GM10266 (cell line): ENCODE data around the gene IGFBP1.

ENCODE experiments used
- DNase-seq: peaks from one replicate; pipeline ENCODE4 v3.0.0; 2012; ENCODE audit errors: extremely low spot score
- TF ChIP-seq, protein P1 (sequence below): IDR thresholded peaks from 2 replicates; pipeline ENCODE4 v1.5.1; 2012; ENCODE audit warnings: mild to moderate bottlenecking, low read depth; ENCODE audit not compliant: control insufficient read depth, insufficient read depth; ENCODE audit errors: missing control alignments

Gene IGFBP1

GRCh38 chr7:45867471-45867870 lies 20.8 kb upstream of the IGFBP1 start:
- no peak for DNase-seq
- TF ChIP-seq, protein P1, sequence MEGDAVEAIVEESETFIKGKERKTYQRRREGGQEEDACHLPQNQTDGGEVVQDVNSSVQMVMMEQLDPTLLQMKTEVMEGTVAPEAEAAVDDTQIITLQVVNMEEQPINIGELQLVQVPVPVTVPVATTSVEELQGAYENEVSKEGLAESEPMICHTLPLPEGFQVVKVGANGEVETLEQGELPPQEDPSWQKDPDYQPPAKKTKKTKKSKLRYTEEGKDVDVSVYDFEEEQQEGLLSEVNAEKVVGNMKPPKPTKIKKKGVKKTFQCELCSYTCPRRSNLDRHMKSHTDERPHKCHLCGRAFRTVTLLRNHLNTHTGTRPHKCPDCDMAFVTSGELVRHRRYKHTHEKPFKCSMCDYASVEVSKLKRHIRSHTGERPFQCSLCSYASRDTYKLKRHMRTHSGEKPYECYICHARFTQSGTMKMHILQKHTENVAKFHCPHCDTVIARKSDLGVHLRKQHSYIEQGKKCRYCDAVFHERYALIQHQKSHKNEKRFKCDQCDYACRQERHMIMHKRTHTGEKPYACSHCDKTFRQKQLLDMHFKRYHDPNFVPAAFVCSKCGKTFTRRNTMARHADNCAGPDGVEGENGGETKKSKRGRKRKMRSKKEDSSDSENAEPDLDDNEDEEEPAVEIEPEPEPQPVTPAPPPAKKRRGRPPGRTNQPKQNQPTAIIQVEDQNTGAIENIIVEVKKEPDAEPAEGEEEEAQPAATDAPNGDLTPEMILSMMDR: no peak

DNA sequence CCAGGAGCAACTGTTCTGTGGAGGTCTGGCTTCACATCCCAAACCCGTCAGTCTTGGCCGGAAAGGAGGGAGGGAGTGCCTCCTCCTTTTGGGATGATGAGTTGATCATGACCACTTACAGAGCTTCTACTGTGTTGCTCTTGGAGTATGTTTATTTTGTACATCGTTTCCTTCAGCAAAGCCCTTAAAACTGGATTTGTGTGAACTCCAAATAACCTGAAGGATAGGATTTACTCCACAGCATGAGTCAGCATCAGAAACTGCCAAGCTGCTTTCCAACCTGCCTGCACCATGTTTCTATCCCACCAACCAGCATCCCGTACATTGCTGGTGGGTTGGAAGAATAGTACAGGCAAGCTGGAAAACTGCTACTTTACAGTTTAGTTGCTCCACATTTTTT lies 18.9 kb upstream of the IGFBP1 start:
- no peak for DNase-seq
- TF ChIP-seq, protein P1: no peak

- DNase-seq: no peak
Observed at GRCh38 chr7:45872116-45873034, 15.9 kb upstream of the IGFBP1 start.

DNA sequence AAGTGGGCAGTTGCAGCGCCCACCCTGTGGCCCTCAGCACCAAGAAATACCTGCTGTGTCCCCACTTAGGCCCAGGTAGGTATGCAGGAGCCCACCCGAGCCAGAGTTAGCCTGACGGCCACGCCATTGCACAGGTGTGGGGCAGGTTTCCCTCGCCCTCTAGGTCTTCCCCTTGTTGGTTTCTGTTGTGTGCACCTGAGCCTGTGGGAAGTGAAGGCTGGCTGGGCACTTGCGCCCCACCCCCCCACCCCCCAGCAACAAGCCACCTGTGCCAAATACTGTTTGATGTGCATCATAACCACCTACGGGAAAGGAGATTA lies 15.3 kb upstream of the IGFBP1 start, which contains the start of gene CCDC201:
TSS of gene CCDC201 (minus strand) at position 48 of the 320 bp plus-strand sequence. CDS start 75 bp downstream, outside the sequence.
- DNase-seq: no peak
- TF ChIP-seq, protein P1: no peak

More at GRCh38 chr7:45872116-45873034, 15.9 kb upstream of the IGFBP1 start:
- TF ChIP-seq, protein P1: peak; percentile 62

DNA sequence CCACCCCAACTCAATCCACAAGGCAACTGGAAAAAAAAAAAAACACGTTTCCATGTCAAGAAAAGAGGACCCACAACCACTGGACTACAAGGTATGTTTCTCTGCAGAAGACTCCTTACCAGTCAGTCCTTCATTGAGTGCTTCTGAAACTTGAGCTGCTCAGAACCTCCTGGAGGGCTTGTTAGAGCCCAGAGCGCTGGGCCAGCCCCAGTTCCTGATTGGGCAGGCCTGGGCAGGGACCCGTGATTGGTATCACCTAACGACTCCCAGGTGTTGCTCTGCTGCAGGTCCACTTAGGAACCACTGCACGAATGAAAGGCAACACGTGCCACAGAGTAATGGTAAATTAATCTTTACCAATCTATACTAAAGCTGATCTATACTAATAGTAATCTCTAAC lies 14.9 kb upstream of the IGFBP1 start:
- TF ChIP-seq, protein P1: no peak
- DNase-seq: no peak

DNA sequence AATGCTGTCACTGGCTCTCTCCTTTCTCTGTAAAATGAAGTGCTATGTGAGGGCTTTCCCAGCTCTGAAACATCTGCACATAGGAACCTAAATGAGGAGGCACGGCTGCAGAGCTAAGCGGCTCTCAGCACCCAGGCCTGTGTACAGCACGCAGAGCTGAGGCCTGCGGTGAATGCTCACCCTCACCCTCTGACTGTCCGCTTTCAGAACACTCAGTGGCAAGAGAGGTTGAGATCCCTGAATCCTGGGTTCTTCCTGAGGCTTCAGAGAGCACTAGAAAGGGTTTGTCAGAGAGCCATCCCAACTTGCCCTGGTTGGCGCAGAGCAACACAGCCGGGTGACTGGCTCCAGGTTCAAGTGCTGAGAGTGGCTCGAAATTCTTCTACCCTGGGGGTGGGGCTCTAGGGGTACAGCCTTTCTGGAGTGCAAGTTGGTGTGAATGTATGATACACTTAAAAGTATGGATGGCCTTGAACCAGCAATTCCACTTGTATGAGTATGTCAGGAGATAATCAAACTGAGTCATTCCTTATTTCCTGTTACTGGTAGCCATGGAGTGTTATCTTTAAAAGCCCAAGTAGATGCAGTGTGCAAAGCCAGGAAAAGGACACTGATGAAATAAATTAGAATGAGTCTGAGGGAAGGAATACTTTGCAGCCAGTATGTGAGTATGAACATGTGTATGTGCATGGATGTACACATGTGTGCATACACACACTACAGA lies 13.7 kb upstream of the IGFBP1 start:
- no peak for DNase-seq
- TF ChIP-seq, protein P1: no peak

GRCh38 chr7:45876519-45876918 lies 11.8 kb upstream of the IGFBP1 start:
- no peak for DNase-seq
- TF ChIP-seq, protein P1: no peak
